Hepatocyte (in vitro differentiated cells): ENCODE data around the gene GUCA1A. TPM values are rescaled to one million over a fixed set of nuclear protein-coding genes. Genes with fewer than 3 reads are reported as not detected.

Source experiments
- DNase-seq: peaks from one replicate; pipeline ENCODE4 v3.0.0-alpha.2; 2016; ENCODE audit warnings: low spot score
- H2AFZ ChIP-seq: fragments of 200-600 bp; sonication (generic); 2 replicates; pipeline ENCODE4 v1.6.0; 2016; ENCODE audit warnings: antibody characterized with exemption, mild to moderate bottlenecking
- H3K27ac ChIP-seq: fragments of 200-600 bp; sonication (generic); 2 replicates; pipeline ENCODE4 v1.5.1; 2016; ENCODE audit warnings: mild to moderate bottlenecking
- H3K27me3 ChIP-seq: fragments of 200-600 bp; sonication (generic); 2 replicates; pipeline ENCODE4 v1.6.1; 2016
- H3K36me3 ChIP-seq: fragments of 200-600 bp; sonication (generic); replicated peaks from 2 replicates; pipeline ENCODE4 v1.5.1; 2016; ENCODE audit warnings: low read depth; ENCODE audit not compliant: insufficient read depth
- H3K4me1 ChIP-seq: fragments of 200-600 bp; sonication (generic); 2 replicates; pipeline ENCODE4 v1.5.1; 2016; ENCODE audit warnings: mild to moderate bottlenecking, moderate library complexity; ENCODE audit not compliant: insufficient read depth
- H3K4me2 ChIP-seq: fragments of 200-600 bp; sonication (generic); 2 replicates; pipeline ENCODE4 v1.6.0; 2016
- H3K4me3 ChIP-seq: fragments of 200-600 bp; sonication (generic); 2 replicates; pipeline ENCODE4 v1.5.1; 2016; ENCODE audit warnings: mild to moderate bottlenecking
- H3K79me2 ChIP-seq: fragments of 200-600 bp; sonication (generic); 2 replicates; pipeline ENCODE4 v1.6.0; 2017; ENCODE audit warnings: mild to moderate bottlenecking
- H3K9me2 ChIP-seq: fragments of 200-600 bp; sonication (generic); replicated peaks from 2 replicates; pipeline ENCODE4 v1.6.0; 2017; ENCODE audit warnings: mild to moderate bottlenecking; ENCODE audit not compliant: insufficient read depth
- H3K9me3 ChIP-seq: fragments of 200-600 bp; sonication (generic); 2 replicates; pipeline ENCODE4 v1.5.1; 2016; ENCODE audit warnings: low read depth, mild to moderate bottlenecking
- H4K20me1 ChIP-seq: fragments of 200-600 bp; sonication (generic); 2 replicates; pipeline ENCODE4 v1.6.0; 2016; ENCODE audit warnings: mild to moderate bottlenecking; ENCODE audit not compliant: insufficient read depth, poor library complexity, severe bottlenecking
- CTCF ChIP-seq: fragments of 200-600 bp; sonication (generic); IDR thresholded peaks from 2 replicates; pipeline ENCODE4 v1.5.1; 2016; ENCODE audit warnings: antibody characterized with exemption, mild to moderate bottlenecking; ENCODE audit not compliant: poor library complexity
- EZH2 ChIP-seq: fragments of 200-600 bp; sonication (generic); IDR thresholded peaks from 2 replicates; pipeline ENCODE4 v1.6.1; 2016; ENCODE audit warnings: antibody characterized with exemption, mild to moderate bottlenecking, borderline replicate concordance
- EZH2phosphoT487 ChIP-seq: fragments of 200-600 bp; sonication (generic); IDR thresholded peaks from one replicate; pipeline ENCODE4 v1.6.1; 2018; ENCODE audit warnings: antibody characterized with exemption, mild to moderate bottlenecking, low read depth, moderate library complexity; ENCODE audit not compliant: unreplicated experiment, severe bottlenecking
- WGBS: methylation state at CpG from one replicate; pipeline ENCODE4 v1.1.6; 2016; ENCODE audit warnings: low lambda C conversion rate; ENCODE audit errors: missing lambda C conversion rate; 5-methylcytosine and 5-hydroxymethylcytosine counted together
- polyA plus RNA-seq: library from polyadenylated mRNA; unstranded; fragments of >200 nt; fragmentation: Nextera tagmentation; extraction: Ambion mirVana; gene quantifications from 2 replicates; pipeline ENCODE4 v1.2.1, GENCODE V29; 2016
- total RNA-seq: library from RNA; depleted of rRNA; stranded (reverse); fragments of >200 nt; gene quantifications from 2 replicates; pipeline ENCODE4 v1.2.3, GENCODE V29; 2014

Gene GUCA1A
- total RNA-seq (0.43 and 0.92 TPM in 2 replicates), polyA plus RNA-seq (0.75 and 3.1 TPM in 2 replicates)

- Histone ChIP-seq H2AFZ (no peak within 1 kb of the TSS), H4K20me1 (no peaks in the 10 kb centered on the region), H3K4me3 (no peak within 1 kb of the TSS), H3K27ac (no peak within 1 kb of the TSS), H3K9me2 (no peaks in the 10 kb centered on the region), H3K4me2 (no peak within 1 kb of the TSS), H3K27me3 (no peaks in the 10 kb centered on the region), H3K9me3 (no peaks in the 10 kb centered on the region), H3K4me1 (no peaks in the 10 kb centered on the region), H3K79me2 (no peaks in the 10 kb centered on the region), H3K36me3 (no peaks in the 10 kb centered on the region)
- WGBS, result 58% methylated on average over 2 of the region's 2 CpGs
- DNase-seq, result no peak
- TF ChIP-seq EZH2, result no peak
- TF ChIP-seq CTCF, result no peak
- no peak for TF ChIP-seq EZH2phosphoT487
Observed at GRCh38 chr6:42173101-42173500, at the start of gene GUCA1A. TSS of gene GUCA1A (plus strand) at chr6:42173364. CDS start at chr6:42173614, 250 bp downstream.

GRCh38 chr6:42123379-42124103 lies 49.6 kb upstream of the GUCA1A start:
- peaks cover 5% of the 10 kb centered on the region for H3K79me2 ChIP-seq
- no peak overlapping the region for H3K27ac ChIP-seq
- DNase-seq, result no peak
- 81% methylated on average over 11 of the region's 11 CpGs for WGBS
- peaks cover 5% of the 10 kb centered on the region for H3K4me1 ChIP-seq
- H4K20me1 ChIP-seq, result no peaks in the 10 kb centered on the region
- no peaks in the 10 kb centered on the region for H3K9me3 ChIP-seq
- H3K27me3 ChIP-seq, result no peaks in the 10 kb centered on the region
- no peak overlapping the region for H3K4me3 ChIP-seq
- H3K4me2 ChIP-seq, result no peak overlapping the region
- no peaks in the 10 kb centered on the region for H3K36me3 ChIP-seq
- H3K9me2 ChIP-seq, result no peaks in the 10 kb centered on the region
- H2AFZ ChIP-seq, result no peak overlapping the region
- TF ChIP-seq CTCF (no peak), EZH2 (no peak), EZH2phosphoT487 (no peak)

DNA sequence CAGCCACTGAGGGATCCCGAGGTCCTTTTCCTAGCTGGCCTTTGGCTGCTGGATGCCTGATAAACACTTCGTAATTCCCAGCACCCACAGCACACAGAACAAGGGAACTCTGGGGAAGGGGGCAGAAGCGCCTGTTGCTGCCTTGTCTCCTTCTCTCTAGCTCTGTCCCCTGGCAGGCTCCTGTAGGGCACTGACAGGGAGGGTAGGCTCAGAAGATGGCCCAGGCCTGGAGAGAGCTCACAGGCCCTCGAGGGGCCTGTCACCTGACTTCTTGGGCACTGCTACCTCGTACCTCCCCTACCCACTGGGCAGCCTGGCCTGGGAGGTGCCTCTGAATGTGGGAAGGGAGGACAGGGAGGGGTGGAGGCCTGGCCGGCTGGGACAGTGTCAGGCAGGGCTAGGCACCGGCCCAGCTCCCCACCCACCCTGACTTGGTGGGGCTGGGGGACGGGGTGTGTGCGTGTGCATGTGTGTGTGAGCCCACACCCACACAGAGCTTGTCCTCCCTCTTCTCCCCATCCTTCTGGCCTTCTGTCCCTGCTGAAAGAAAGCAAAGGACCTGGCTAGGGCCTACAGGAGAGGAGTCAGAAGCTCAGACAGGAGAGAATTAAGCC lies 48.8 kb upstream of the GUCA1A start:
- WGBS, result 71% methylated on average over 9 of the region's 9 CpGs
- no peak overlapping the region for H3K27ac ChIP-seq
- H3K4me3 ChIP-seq, result no peak overlapping the region
- no peaks in the 10 kb centered on the region for H3K36me3 ChIP-seq
- H3K27me3 ChIP-seq, result no peaks in the 10 kb centered on the region
- no peaks in the 10 kb centered on the region for H3K9me3 ChIP-seq
- H3K9me2 ChIP-seq, result no peaks in the 10 kb centered on the region
- no peaks in the 10 kb centered on the region for H4K20me1 ChIP-seq
- H2AFZ ChIP-seq, result no peak overlapping the region
- H3K4me1 ChIP-seq, result peaks cover 5% of the 10 kb centered on the region
- TF ChIP-seq EZH2, result no peak
- TF ChIP-seq EZH2phosphoT487, result no peak
- TF ChIP-seq CTCF, result no peak
- no peak overlapping the region for H3K4me2 ChIP-seq
- DNase-seq, result no peak
- H3K79me2 ChIP-seq, result peaks cover 7% of the 10 kb centered on the region
